GM21619 (cell line): ENCODE results near the gene CTSL.
"Not testable (repeated sequence)": the region's sequence is repeated elsewhere in the genome, so short reads cannot be mapped to it uniquely, and the experiment has no call there.

Source experiments
- ATAC-seq: cut with Tn5 transposase; IDR thresholded peaks from one replicate; pipeline ENCODE4 v1.9.1; 2021; ENCODE audit not compliant: unreplicated experiment

CTSL gene

GRCh38 chr9:87718852-87719612 lies 6.9 kb upstream of the CTSL start:
- no peak for ATAC-seq

- no peak for ATAC-seq
Measured at GRCh38 chr9:87720173-87720572, 5.7 kb upstream of the CTSL start.

GRCh38 chr9:87722393-87723088 lies 3.4 kb upstream of the CTSL start:
- no peak for ATAC-seq

- ATAC-seq = no peak
Measured at GRCh38 chr9:87725356-87725899, 491 bp upstream of the CTSL start.

GRCh38 chr9:87729246-87729645 lies 3.3 kb downstream of the CTSL start:
- ATAC-seq = no peak

- no peak for ATAC-seq
Measured at GRCh38 chr9:87731321-87731720, 5.4 kb downstream of the CTSL start.

- ATAC-seq = no peak
Measured at GRCh38 chr9:87732344-87732743, 6.4 kb downstream of the CTSL start.

GRCh38 chr9:87732756-87733155 lies 6.8 kb downstream of the CTSL start:
- ATAC-seq = no peak

GRCh38 chr9:87733273-87734052 lies 7.5 kb downstream of the CTSL start:
- no peak for ATAC-seq

- no peak for ATAC-seq
Measured at GRCh38 chr9:87734106-87734505, 8.2 kb downstream of the CTSL start.

GRCh38 chr9:87739546-87739945 lies 13.6 kb downstream of the CTSL start:
- ATAC-seq = no peak

GRCh38 chr9:87740209-87740608 lies 14.3 kb downstream of the CTSL start:
- no peak for ATAC-seq

GRCh38 chr9:87741326-87741725 lies 15.4 kb downstream of the CTSL start:
- ATAC-seq = no peak

- no peak for ATAC-seq
Measured at GRCh38 chr9:87741891-87742290, 16.0 kb downstream of the CTSL start.

- no peak for ATAC-seq
Measured at GRCh38 chr9:87742813-87743428, 17.0 kb downstream of the CTSL start.

- ATAC-seq = not testable (repeated sequence)
Measured at GRCh38 chr9:87744247-87744646, 18.3 kb downstream of the CTSL start.

- no peak for ATAC-seq
Measured at GRCh38 chr9:87746186-87746585, 20.3 kb downstream of the CTSL start.

GRCh38 chr9:87748881-87749280 lies 23.0 kb downstream of the CTSL start:
- ATAC-seq = no peak

- ATAC-seq = no peak
Measured at GRCh38 chr9:87749335-87750035, 23.6 kb downstream of the CTSL start.

- ATAC-seq = no peak
Measured at GRCh38 chr9:87750726-87751125, 24.8 kb downstream of the CTSL start.
